Kidney capillary endothelial cell (primary cell): Measurements from ENCODE around the gene ABRACL.
A peak's percentile ranks its signal among the peaks of the same experiment; 100 is the strongest.
"Not testable (repeated sequence)": the region's sequence is repeated elsewhere in the genome, so short reads cannot be mapped to it uniquely, and the experiment has no call there.

Experiments used
- DNase-seq: peaks from one replicate; pipeline ENCODE4 v3.0.0-alpha.2; 2018; ENCODE audit warnings: low spot score

The ABRACL gene

DNA sequence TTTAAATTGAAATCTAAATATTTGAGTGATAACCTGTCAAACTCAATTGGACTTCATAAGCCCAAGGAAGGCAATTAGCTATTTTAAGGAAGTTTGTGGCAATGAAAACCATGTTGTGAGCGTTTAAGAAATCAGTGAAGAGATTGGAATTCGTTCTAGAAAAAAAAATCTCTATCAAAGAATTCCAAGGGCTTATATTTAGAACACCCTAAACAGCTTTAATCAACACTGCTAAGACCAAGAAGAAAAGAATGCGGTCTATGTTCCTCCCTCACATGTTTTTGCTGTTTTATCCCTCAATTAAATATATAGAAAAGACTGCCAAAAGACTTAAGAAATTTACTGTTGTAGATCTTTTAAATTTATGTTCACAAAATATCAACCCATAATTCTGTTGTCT is 16.6 kb upstream of the ABRACL start:
- DNase-seq = no peak

GRCh38 chr6:139013185-139013800 is 15.3 kb upstream of the ABRACL start:
- no peak for DNase-seq

DNA sequence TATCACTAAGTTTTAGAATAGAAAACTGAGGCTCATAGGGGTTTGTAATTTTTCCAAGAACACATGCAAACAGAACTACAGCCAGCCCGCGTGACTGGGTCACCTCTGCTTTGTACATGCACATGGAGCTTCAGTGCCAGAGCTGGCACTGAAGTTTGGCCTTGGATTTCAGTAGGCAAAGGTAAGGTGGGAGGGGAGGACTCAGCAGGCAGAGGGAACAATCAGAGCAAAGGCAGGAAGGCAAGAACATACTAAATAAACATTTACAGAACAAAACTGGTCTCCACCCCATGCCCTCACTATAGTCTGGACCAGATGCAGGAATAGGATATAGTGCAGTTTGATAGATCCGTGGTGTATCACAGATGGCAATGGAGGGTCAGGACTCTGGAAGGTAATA is 13.6 kb upstream of the ABRACL start:
- DNase-seq = no peak

GRCh38 chr6:139016337-139017213 is 12.0 kb upstream of the ABRACL start:
- no peak for DNase-seq

- no peak for DNase-seq
These were observed 11.3 kb upstream of the ABRACL start for GRCh38 chr6:139017227-139017626.

DNA sequence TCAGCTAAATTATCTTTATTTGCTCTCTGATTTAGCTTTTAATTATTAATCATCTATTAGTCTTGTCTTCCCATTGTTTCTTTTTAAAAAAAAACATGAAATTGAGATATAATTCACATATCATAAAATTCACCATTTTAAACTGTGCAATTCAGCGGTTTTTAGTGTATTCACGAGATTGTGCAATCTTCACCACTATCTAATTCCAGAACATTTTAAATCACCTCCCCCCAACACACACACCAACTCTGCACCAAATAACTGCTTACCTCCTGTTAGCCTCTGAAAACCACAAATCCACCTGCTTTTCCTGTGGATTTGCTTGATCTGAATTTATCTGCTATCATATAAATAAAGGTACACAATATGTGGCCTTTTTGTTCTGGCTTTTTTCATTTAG is 8.8 kb upstream of the ABRACL start:
- no peak for DNase-seq

- DNase-seq = no peak
These were observed 7.9 kb upstream of the ABRACL start for GRCh38 chr6:139020689-139021088.

- DNase-seq = not testable (repeated sequence)
These were observed 3.1 kb upstream of the ABRACL start for GRCh38 chr6:139025416-139025815.

- DNase-seq = peak; percentile 63
These were observed 844 bp upstream of the ABRACL start for GRCh38 chr6:139027620-139028182.

DNA sequence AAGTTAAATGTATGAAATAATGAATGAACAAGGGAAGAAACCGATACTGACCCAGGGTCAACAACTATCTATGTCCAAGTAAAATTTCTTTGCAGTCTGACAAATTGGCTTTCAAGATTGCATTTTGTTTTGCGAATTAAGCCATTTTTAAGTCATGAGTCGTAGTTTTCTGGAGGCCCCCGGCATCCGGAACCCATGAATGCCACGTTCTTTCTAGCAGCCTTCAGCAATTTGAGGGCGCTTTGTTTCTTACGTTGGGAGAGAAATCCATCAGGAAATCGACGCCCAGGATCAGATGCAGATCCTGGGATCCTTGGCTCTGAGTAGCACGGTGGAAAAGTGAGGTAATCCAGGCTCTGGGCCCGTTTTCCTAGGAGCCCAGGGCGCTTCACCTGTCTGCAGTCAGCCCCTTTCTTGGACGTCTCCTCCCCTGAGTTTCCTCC is 309 bp upstream of the ABRACL start:
- peak; percentile 62 for DNase-seq

DNA sequence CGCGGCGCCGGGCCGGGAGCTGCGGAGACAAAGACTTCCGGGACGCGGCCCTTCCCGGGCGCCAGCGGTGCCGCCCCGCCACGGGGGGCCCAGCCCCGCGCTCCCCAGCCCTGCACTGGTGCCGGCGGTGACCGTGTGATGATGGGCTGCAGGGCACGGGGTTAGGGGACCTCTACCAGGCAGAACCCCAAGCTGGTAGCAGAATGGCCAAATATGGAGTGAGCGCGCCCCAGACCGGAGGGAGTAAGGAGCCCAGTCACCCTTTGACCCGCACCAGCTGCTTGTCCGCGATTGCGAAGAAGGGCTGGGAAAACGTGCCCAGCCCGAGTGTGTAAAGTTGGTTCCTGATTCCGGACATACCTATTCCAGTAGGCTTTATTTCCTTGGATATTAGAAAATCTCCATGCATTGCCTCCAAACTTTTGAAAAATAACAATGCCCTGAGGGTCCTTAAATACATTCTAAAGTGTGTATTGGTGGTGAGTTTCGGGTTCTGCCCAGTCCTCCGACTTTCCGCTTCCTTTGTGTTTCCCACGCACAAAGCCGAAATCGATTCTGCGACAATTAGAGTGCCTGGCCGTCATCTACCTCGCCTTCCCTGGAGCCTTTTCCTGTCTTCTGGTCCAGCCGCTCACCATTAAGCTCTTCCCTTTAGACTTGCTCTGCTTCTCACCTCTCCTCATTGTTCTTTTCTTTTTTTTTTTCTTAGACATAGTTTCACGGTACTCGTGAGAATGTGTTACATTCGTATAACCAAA is 1.1 kb downstream of the ABRACL start:
- peak; percentile 51 for DNase-seq

GRCh38 chr6:139030228-139030963 is 1.9 kb downstream of the ABRACL start:
- peak; percentile 29 for DNase-seq

- DNase-seq = no peak
These were observed 8.9 kb downstream of the ABRACL start for GRCh38 chr6:139037490-139037889.

- no peak for DNase-seq
These were observed 15.7 kb downstream of the ABRACL start for GRCh38 chr6:139044250-139044649.

- no peak for DNase-seq
These were observed 19.1 kb downstream of the ABRACL start for GRCh38 chr6:139047677-139048076.

- not testable (repeated sequence) for DNase-seq
These were observed 20.4 kb downstream of the ABRACL start for GRCh38 chr6:139048912-139049311.

GRCh38 chr6:139050131-139050769 is 21.7 kb downstream of the ABRACL start:
- not testable (repeated sequence) for DNase-seq

DNA sequence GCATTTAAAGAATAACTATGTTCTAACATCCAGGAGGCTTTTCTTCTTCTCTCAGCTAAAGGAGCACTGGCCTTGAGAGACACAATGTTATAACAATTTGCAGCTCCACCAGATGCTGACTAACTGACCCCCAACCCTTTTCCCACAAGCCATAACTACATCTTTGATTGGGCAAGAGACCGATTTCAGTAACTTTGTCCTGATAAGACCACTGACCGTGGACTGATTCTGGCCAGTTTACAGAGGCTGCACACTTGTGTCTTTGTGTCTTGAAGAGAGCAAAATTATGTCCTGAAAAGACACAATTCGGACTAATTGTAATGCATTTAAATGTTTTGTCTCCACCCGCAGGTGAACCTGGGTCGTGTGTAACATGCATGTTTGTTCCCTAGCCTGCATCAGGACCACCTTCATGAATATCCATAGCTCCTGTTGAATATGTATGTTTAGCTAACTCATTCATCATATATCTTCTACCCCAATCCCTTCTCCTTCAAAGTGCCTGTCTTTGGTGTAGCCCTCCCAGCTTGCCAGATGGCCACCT is 22.3 kb downstream of the ABRACL start:
- DNase-seq = no peak

DNA sequence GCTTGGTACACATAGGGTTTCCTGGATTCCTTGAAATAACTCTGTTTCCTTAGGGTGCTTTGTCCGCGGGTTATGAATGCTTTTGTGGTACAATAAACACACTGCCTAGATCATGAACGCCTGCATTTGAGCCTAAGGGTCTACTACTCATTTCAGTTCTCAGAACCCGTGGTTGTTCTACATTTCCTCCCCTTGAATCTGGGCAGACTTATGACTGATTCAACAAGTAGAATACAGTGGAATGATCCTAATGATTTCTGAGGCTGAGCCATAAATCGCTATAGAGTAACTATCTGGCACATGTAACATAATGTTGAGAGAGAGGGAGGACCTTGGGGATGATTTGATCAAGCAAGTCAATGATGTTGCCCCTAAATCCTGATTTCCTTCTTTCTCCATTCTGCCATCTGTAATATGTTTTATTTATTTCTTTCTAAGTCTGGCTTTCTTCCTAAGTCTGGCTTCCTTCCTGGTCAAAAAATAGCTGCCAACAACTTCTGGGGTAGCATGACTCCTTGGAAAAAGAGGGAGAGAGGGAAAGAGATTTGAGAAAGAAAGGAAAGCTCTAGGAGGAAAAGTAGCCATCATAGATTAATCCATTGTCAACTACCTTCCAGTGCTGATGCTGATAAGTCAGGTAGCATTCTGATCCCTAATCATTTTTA is 23.0 kb downstream of the ABRACL start:
- no peak for DNase-seq

DNA sequence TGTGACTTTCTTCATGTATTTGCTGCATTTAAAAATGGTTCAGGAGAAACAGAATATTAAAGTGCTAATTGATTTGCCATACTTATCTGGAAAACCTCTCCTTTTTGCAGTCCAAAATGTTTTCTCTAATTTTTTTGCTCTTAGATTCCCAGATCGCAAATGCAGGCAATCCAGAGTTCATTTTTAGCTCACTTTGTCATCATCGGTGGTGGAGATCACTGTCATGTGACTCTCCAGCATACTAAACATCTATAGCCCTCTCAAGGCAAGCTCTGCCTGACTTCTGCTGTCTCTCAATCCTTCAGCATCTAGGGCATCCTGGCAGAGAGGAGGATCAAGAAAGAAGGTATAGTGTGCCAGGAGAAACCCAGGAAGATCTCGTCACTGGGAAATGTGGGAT is 24.8 kb downstream of the ABRACL start:
- DNase-seq = no peak
